HG02981 (cell line): Measurements from ENCODE around the gene CCKAR.
"Not testable (repeated sequence)": the region's sequence is repeated elsewhere in the genome, so short reads cannot be mapped to it uniquely, and the experiment has no call there.

ENCODE experiments used
- ATAC-seq: cut with Tn5 transposase; IDR thresholded peaks from one replicate; pipeline ENCODE4 v1.9.1; 2021; ENCODE audit warnings: mild to moderate bottlenecking, moderate library complexity; ENCODE audit not compliant: unreplicated experiment

Gene CCKAR, protein sequence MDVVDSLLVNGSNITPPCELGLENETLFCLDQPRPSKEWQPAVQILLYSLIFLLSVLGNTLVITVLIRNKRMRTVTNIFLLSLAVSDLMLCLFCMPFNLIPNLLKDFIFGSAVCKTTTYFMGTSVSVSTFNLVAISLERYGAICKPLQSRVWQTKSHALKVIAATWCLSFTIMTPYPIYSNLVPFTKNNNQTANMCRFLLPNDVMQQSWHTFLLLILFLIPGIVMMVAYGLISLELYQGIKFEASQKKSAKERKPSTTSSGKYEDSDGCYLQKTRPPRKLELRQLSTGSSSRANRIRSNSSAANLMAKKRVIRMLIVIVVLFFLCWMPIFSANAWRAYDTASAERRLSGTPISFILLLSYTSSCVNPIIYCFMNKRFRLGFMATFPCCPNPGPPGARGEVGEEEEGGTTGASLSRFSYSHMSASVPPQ

DNA sequence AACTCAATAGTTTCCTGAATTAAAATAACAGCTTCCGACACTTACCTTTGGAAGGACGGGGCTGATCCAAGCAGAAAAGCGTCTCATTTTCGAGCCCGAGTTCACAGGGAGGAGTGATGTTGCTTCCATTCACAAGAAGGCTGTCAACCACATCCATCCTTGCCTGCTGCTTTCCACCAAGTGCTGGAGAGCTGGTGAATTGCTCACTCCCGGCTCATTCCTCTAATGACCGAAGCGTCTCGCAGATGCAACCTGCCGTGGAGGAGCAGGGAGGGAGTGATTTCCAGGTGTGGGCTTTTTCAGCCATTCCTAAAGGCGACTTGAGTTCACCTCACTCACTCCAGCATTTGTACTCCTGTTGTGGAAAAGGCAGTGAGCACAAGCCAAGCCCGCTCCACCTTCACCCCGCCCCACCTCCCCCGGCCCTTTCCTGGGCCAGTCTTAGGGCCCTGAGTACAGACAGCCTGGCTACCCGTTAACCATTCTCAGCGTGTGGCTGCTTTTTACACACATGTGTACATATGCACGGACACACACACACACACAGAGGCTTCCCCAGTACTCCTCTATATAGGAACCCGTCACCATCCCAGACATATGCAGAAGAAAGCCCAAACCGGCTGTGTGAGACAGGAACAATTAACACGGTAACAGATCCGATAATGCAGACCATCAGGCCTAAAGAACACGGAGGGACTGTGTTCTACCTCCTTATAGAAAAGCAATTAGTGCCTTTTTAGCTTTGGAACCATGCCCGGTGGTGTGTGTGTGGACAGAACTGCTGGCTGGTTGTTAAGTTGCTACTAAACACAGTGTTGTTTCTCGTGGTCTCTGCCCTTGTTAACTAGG, at the start of gene CCKAR:
CCKAR (minus strand) TSS at position 374 of the 849 bp plus-strand sequence; CDS start at position 157, 217 bp downstream.
- no peak for ATAC-seq

DNA sequence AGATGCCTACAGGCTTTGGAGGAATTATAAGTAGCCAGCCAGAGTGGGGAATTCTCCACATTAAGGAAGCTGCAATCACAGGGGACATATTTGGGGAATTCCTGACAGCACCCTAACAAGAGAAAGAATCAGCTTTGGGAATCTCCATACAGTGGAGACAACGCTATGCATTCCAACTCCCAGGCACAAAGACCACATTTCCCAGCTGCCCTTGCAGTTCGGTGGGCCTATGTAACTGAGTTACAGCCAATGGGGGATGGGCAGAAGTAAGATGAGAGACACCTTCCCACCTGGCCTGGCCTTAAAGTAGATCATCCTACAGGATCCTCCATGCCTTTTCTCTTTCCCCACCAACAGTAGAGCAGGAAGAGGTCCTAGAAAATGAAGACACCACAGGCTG, 43.4 kb upstream of the CCKAR start:
- ATAC-seq: no peak

DNA sequence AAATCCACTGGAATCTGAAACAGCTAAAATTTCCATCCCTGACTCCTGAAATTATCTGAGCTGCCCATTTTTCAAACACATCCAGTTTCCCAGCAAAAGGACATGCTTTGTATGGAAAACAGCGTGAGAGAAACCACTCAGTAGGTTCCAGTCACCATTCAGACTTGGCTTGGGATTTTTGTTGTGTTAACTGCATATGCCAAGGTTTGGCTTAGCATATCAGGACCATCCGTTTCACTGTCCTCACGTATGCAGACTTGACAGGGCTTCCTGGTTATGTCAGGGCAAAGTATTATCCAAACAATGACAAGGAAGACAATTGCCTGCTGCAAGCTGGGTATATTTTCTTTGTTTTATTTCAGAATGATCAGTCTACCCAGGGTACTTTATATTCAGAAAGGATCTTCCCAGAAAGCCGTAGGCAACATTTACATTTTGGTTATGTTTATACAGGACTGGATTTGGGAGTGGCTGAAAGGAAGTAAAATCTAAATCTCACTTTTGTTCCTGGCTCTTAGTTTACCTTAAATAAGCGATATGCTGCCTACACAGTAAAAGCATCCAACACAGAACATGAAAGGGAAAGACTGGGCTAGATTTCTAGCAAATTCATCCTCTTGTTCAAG, 41.3 kb upstream of the CCKAR start:
- no peak for ATAC-seq

DNA sequence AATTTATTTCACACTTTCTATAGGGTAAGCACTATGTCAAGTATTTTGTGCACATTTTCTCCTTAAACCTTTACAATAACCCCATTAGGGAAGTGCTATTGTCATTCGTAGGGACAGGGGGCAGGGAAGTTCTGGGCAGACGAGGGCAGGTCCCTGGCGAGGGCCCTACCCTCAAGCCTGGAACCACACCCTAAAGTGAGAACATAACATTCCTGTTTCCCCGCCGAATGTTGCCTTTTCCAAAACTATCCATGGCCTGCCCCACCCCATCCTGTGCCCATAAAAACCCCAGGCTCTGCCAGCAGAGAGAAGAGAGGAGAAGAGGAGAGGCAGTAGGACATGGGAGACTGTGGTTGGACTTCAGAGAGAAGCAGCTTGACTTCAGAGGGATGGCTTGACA, 39.8 kb upstream of the CCKAR start:
- no peak for ATAC-seq

DNA sequence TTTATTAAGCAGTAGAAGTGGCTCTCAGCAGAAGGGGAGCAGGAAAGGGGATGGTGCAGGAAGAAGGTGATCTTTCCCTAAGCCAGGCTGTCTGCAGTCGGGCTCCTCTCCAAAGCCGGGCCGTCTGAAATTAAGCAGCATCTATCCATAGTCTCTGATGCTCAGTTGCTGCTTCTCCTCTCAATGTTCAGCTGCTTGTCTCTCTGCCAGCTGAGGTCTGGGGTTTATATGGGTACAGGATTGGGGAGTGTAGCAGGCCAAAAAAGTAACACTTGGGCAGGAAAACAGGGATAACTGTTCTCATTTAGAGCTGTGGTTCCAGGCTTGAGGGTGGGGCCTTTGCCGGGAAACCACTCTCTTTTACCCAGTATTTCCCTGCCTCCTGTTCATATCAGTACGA, 39.2 kb upstream of the CCKAR start:
- no peak for ATAC-seq

DNA sequence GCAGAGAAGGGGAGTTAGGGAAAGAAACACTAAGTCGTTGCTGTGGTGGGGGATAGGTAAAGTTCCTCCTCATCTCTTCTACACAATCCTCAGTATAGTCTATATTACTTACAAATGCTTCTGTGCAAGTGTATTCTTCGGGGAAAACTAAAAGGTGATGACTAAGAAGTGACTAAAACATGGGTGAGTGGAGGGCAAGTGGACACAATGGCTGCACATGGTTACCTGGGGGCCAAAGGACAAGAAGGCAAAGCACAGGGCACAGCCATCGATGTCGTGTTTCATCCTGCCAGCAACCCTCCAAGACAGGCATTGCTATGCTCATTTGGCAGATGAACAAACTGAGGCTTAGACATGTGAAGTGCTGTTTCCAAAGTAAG, 35.5 kb upstream of the CCKAR start:
- no peak for ATAC-seq

DNA sequence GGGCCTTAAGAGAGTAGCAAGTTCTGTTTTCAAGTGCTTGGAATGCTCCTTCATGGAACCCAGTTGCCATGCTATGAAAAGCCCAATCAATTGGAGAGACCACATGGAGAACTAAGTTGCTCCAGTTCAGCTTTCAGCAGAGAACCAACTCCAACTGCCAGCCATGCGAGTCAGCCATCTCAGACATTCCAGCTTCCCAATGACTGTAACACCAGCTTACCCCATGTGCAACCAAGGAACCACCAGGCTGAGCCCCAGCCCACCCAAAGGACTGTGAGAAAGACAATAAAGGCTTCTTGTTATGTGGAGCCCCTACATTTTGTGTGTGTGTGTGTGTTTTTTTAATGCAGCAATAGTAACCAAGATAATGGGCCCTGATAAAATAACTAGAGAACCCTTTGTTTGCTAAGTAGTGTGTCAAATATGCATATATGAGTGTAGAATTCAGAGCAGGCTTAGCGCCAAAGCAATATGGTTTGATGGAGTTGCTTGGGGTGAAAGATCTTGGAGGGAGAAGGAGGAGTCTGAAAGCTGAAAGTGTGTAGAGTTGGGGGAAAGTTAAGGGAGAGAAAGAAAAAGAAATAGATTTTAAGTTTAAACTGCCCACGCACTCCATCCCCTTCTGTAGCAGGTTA, 35.0 kb upstream of the CCKAR start:
- no peak for ATAC-seq

DNA sequence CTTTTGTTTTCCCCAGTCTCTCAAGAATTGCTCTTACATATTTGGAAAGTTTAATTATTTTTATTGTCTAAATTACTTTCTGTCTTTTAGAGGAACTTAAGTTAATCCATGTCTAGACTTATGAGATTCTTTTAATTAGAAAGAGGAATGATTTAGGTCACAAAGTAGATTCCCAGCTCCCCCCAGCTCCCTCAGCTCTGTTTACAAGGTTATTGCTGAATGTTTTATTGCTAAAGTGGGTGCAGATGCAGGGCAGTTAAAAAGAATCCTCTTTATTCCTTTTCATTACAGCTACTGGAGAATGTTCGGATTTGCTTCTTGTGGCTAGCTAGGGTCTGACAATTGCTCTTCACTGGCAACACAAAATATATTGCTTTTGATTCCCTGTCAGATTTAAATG, 33.7 kb upstream of the CCKAR start:
- ATAC-seq: no peak

DNA sequence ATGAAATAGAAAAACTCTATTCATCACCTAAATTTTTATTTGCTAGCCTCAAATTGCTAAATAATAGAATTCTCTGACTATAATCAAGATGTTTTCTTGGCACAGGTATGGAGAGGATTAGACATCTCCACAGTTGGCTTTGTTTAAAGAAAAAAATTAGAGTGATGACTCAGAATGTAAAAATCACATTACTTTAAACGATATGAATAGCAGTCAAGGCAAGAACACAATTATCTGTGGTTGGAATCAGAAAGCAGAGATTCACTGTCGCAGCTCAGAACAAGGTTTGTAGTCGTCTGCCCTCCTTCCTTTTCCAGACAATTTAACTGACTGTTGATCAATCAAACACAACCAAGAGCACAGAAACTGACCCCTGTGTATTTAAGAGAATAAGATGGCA, 32.2 kb upstream of the CCKAR start:
- no peak for ATAC-seq

DNA sequence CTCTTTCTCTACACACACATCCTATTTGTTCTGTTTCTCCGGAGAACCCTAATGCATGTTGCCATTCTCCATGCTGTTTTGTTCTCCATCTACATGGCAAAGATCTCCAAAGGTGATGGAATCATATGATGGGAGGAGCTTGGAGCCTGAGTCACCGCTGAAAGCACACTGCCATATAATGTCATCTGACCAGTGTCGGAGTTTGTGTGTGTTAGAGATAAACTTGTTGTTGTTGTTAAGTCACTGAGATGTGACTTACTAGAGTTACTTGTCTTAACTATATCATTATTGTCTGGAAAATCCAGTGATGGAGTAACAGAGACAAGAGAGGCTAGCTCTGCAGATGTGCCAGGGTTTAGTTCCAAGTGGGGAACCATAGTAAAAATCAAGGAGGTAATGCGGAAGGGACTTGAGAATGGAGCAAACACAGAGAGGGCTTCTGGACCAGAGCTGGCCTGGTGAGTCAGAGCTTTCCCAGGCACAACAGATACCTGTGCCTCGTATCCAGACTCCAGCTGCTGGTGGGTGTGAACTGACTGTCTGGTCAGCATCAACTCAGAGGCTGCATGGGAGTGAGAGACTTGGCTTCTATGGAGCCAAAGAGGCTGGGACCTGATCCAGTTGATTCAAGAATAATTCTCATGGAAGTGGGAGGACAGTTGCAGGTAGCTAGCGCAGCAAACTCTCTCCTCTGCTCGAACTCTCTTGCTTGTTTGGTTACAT, 30.6 kb upstream of the CCKAR start:
- no peak for ATAC-seq

DNA sequence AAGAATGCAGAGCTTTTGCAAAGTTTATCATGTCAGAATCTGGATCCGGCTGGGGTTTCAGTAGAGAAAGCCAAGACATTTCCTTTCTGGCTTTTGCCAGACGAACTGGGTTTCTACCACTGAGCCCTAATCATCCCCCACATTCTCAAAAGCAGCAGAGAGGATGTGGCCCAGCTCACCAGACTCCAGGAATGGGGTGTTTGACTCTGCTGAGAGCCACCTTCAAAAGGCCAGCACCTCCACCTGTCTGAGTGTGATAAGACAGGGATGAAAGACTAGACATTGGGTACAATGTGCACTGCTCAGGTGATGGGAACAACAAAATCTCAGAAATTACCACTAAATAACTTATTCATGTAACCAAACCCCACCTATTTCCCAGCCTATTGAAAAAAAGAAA, 25.7 kb upstream of the CCKAR start:
- no peak for ATAC-seq

DNA sequence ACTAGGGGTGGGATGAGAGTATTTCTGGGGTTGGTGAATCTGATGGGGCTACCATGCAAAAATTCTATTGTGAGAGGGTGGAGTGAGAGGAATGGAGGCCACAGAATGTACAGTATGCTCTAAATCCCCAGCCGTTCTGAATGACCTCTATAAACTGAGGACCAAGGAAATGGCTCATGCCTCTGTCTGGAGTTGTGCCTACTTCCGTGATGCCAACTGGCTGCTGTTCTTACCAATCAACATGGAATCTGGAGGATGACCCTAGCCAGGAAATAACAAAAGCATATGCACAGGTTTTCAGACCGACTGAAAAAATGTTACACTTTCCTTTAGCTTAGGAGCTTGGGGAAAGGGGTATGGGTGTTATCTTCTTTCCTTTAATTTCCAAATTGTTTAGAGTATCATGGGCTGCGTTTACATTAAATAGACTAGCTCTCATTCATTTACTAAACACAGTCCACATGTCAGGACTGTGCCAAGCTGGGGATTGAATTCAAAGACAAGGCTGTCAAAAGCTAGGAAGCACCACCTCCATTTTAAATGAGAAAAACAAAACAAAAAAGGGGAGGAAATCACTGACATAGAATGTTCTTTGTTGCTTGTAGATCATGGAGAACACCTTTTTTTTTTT, 20.2 kb upstream of the CCKAR start:
- no peak for ATAC-seq

DNA sequence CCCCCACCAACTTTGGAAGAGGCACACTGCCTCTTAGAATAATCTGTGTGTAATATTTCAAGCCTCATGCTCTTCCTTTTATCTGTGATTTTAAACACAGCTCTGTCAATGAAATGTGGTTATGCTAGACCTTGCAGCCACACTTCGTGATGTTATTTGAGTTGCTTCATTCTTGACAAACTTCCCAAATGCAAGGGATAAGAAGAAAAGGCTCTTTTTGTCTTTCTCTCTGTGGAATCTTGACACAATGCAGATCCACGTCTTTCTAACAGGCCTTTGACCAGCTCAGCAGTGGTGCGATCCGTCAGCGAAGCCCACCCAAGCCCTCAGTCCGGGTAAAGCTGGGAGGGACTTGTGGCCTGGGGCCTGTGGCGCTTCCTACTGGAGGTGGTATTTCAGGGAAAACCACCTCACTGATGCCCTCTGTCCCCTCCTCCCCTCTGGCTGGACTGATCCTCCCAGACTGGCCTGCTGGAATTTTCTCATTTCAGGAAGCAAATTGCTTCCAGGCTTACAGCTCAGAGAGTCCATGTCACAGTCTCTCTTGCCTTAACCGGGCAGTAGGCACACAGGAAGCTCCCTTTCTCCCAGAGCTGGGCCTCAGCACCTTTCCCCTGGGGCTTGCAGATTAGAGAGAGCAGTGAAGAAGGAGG, 19.5 kb upstream of the CCKAR start:
- no peak for ATAC-seq

DNA sequence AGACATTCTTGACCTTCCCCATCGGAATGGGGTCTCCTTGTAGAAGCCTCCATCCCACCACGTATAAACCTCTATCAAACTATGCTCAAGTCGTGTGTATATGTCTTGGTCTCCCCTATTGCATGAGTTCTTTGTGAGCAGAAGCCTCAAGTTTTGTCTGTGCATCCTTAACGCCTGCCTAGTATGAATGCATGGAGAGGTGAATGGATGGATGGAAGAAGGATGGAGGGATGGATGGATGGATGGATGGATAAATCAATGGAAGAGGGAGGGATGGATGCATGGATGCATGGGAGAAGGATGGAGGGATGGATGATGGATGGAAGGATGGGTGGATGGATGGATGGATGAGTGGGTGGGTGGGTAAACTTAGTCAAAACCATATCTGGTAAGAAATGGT, 17.0 kb upstream of the CCKAR start:
- ATAC-seq: no peak

DNA sequence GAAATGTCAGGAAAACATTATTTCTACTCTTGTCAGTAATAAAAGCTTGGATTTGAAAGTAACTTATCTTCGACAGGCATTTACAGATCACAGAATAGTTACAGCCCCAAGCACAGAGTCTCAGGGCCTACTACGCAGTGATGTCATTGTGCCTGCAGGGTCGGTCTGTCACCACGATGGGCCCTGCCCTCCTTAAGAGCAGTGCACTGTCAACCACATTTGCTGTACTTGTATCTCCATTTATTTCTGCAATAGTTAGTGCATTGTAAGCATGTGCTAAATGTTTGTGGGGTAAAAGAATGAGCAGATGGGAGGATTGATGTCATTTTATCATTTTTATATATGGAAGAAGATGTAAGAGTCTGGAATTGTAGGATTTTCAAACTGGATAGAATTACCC, 13.6 kb upstream of the CCKAR start:
- ATAC-seq: no peak

DNA sequence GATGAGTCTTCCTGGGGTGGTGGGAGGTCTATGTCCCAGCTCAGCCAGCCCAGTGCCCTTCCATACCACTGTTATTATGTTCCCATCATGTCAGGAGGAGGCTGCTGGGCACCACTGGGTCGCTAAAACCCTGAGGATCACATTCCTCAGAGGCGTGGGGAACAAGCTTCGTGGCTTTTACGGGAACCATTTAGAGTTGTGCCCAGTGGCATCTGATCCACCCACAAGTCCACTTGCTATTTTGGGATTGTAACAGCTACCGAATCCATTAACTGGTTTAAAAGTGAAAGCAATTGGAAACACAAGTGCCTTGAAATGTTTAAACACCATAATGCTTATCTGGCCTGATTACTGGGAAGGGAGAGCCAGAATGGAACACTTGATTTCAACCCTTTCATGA, 13.1 kb upstream of the CCKAR start:
- ATAC-seq: no peak

DNA sequence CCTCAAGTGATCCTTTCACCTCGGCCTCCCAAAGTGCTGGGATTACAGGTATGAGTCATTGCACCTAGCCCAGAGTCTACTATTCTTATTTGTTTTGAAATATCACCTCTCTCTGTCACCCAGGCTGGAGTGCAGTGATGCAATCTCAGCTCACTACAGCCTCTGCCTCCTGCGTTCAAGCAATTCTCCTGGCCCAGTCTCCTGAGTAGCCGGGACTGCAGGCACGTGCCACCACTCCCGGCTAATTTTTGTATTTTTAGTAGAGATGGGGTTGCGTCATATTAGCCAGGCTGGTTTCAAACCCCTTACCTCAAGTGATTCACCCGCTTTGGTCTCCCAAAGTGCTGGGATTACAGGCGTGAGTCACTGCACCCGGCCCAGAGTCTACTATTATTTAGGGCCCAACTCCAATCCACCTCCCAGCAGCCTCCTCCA, 10.3 kb upstream of the CCKAR start:
- not testable (repeated sequence) for ATAC-seq

DNA sequence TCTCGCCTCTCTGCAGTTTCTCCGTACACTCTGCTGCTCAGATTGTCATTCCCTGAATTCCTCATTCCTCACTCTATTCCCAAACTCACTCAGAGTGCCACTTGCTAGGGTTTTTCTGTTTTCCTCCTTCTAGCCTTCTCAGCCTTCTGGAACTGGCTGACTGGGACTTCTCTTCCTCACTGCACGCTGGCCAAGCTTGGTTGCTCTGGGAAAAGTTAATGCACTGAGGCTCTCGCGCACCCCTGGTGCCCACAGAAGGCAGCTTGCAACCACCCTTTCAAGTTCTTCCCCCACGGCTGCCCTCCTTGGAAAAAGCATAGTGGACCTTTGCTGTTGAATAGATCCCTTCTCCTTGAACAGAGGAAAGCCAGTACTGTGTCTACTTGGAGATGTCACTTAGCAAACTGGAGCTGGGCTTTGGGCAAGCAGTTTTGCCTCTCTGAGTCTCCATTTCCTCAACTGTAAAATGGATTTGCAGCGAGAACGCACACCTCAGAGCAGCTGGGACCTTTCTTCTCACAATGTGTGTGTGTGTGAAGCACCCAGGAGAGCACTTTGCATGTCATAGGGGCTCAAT, 6.0 kb upstream of the CCKAR start:
- ATAC-seq: no peak

DNA sequence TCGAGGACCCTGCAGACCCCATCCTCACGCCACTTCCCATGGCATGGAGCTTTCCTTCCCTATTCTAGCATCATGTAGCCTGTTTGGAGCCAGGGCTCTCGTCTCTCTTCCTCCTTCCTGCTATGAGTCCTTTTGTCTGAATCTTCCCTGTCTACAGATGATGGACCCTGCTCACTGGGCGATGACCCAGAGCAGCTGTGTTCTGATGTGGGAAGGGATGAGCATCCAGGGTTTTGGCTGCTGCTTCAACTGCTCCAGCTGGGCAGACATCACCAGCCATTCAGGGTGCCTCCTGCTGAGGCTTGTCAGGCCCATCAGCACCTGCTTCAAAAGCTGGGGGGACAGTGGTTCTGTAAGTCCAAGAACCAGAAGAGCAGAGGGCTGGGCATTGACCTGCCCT, 3.2 kb upstream of the CCKAR start:
- ATAC-seq: no peak
